Mesendoderm (in vitro differentiated cells): Measurements from ENCODE around the gene SNX32.
A peak's percentile ranks its signal among the peaks of the same experiment; 100 is the strongest.

Experiments used
- DNase-seq: peaks from one replicate; pipeline ENCODE4 v3.0.0; 2013
- H2AK5ac ChIP-seq: 2 replicates; pipeline ENCODE4 v1.6.1; 2013; ENCODE audit warnings: low read length, inconsistent platforms
- H2BK120ac ChIP-seq: 2 replicates; pipeline ENCODE4 v1.6.1; 2013; ENCODE audit warnings: low read depth, mild to moderate bottlenecking, low read length, moderate library complexity, mixed read lengths
- H2BK15ac ChIP-seq: replicated peaks from 2 replicates; pipeline ENCODE4 v1.6.1; 2013; ENCODE audit warnings: low read depth, mild to moderate bottlenecking, moderate library complexity
- H2BK5ac ChIP-seq: 2 replicates; pipeline ENCODE4 v1.6.1; 2013; ENCODE audit warnings: low read length, inconsistent platforms
- H3K18ac ChIP-seq: 2 replicates; pipeline ENCODE4 v1.6.1; 2013; ENCODE audit warnings: mild to moderate bottlenecking, low read length, mixed read lengths
- H3K23ac ChIP-seq: one replicate; pipeline ENCODE4 v1.6.1; 2013; ENCODE audit warnings: low read length
- H3K27ac ChIP-seq: 2 replicates; pipeline ENCODE4 v1.5.1; 2013; ENCODE audit warnings: low read depth, mild to moderate bottlenecking, inconsistent platforms, low read length, moderate library complexity
- H3K27me3 ChIP-seq: 2 replicates; pipeline ENCODE4 v1.6.1; 2013; ENCODE audit warnings: low read length, control low read depth, mild to moderate bottlenecking, inconsistent platforms; ENCODE audit not compliant: insufficient read depth, poor library complexity
- H3K36me3 ChIP-seq: 2 replicates; pipeline ENCODE4 v1.6.1; 2013; ENCODE audit warnings: low read length, inconsistent platforms; ENCODE audit not compliant: control insufficient read depth, insufficient read depth
- H3K4ac ChIP-seq: one replicate; pipeline ENCODE4 v1.6.1; 2013; ENCODE audit warnings: low read depth, mild to moderate bottlenecking, low read length, moderate library complexity
- H3K4me1 ChIP-seq: 2 replicates; pipeline ENCODE4 v1.6.1; 2013; ENCODE audit warnings: low read depth, low read length, inconsistent platforms; ENCODE audit not compliant: control insufficient read depth
- H3K4me2 ChIP-seq: 2 replicates; pipeline ENCODE4 v1.6.1; 2013; ENCODE audit warnings: low read length
- H3K4me3 ChIP-seq: 2 replicates; pipeline ENCODE4 v1.5.1; 2013; ENCODE audit warnings: mild to moderate bottlenecking, low read length
- H3K56ac ChIP-seq: one replicate; pipeline ENCODE4 v1.6.1; 2013; ENCODE audit warnings: low read length
- H3K79me1 ChIP-seq: 2 replicates; pipeline ENCODE4 v1.6.1; 2013; ENCODE audit warnings: low read length, inconsistent platforms
- H3K79me2 ChIP-seq: 2 replicates; pipeline ENCODE4 v1.6.1; 2013; ENCODE audit warnings: mild to moderate bottlenecking, low read length; ENCODE audit not compliant: control insufficient read depth, insufficient read depth
- H3K9ac ChIP-seq: 2 replicates; pipeline ENCODE4 v1.6.1; 2013; ENCODE audit warnings: low read length, inconsistent platforms
- H4K5ac ChIP-seq: one replicate; pipeline ENCODE4 v1.6.1; 2013; ENCODE audit warnings: low read length
- H4K8ac ChIP-seq: one replicate; pipeline ENCODE4 v1.6.1; 2013; ENCODE audit warnings: low read depth, mild to moderate bottlenecking, control low read depth, low read length, moderate library complexity
- WGBS: extraction: QIAGEN DNeasy Blood & Tissue Kit; methylation state at CpG from one replicate; pipeline ENCODE4 v1.1.7; 2013; ENCODE audit warnings: low lambda C conversion rate, missing lambda C conversion rate; ENCODE audit not compliant: insufficient coverage; ENCODE audit errors: extremely low coverage; 5-methylcytosine and 5-hydroxymethylcytosine counted together

Gene SNX32

DNA sequence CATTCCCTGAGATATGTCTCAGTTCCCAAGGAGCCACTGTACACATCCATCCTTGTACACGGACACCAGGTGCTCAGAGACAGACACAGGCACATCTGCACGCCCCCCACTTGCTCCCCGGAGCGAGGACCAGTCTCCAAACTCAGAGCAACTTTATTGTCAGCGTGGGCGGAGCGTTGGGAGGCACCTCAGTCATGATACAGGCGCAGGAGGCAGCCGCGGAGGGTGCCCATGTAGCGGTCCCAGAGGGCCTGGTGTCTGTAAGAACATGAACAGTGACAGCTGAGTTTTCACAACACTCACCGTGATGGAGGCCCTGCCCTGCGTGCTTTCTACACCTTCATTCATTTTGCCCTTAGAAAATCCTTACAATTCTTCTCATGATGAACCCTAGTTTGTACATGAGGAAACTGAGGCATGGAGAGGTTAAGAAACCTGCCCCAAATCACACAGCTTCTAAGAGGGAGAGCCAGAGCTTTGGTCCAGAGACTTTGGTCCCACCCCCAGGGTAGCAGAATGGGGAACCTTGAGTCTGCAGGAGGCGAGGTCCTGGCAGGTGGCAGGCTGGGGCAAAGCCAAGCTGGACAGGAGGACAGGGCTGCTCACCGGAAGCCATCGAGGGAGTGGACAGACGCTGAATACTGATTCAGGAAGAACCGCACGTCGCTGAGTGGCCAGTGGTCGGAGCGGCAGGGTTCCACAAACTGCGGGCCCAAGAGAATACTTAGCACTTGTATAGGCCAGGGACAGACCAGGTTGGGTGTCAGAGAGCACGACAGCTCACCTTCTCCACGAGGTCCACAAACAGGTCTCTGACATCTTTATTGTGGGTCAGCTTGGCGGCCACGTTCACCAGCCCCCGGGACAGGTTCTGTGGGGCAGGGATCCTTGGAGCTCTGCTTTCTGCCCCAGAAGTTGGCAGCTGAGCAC is 50.3 kb downstream of the SNX32 start:
- Histone ChIP-seq H2AK5ac (no peak overlapping the region), H3K18ac (no peak overlapping the region), H3K27ac (no peak overlapping the region), H3K4me2 (no peak overlapping the region), H3K9ac (no peak overlapping the region), H3K27me3 (no peaks in the 10 kb centered on the region), H3K56ac (no peak overlapping the region), H3K4ac (no peak overlapping the region), H3K23ac (no peak overlapping the region), H3K79me1 (peaks cover 9% of the 10 kb centered on the region), H2BK5ac (no peak overlapping the region), H2BK15ac (no peak overlapping the region), H2BK120ac (no peak overlapping the region), H3K4me3 (no peak overlapping the region), H3K79me2 (peaks cover 3% of the 10 kb centered on the region), H4K8ac (no peak overlapping the region), H3K4me1 (peaks cover 4% of the 10 kb centered on the region), H3K36me3 (peaks cover 14% of the 10 kb centered on the region), H4K5ac (no peak overlapping the region)
- no peak for DNase-seq
- no CpG with 5 or more reads among the region's 28 CpGs for WGBS

DNA sequence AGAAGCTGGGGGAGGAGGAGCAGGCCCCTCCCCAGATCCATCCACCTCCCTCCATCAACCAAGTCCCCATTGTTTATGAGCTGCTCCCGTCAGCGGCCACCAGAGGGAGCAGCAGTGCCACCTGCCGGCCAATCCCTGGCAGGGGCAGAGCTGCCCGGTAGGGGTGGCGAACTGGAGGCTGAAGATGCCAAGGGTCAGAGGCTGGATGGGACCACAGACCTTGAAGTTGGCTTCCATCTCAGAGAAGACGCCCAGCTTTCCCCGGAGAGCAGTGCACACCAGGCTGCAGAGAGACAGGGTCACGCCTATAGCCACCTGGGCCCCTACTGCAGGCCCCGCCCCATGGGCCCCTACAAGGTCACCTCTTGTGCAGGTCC is 50.9 kb downstream of the SNX32 start:
- Histone ChIP-seq H3K4me3 (no peak overlapping the region), H3K9ac (no peak overlapping the region), H2AK5ac (no peak overlapping the region), H3K18ac (no peak overlapping the region), H3K4ac (no peak overlapping the region), H4K8ac (no peak overlapping the region), H3K36me3 (peaks cover 14% of the 10 kb centered on the region), H3K4me1 (peaks cover 6% of the 10 kb centered on the region), H3K56ac (no peak overlapping the region), H3K79me1 (peaks cover 9% of the 10 kb centered on the region), H4K5ac (no peak overlapping the region), H2BK15ac (no peak overlapping the region), H3K4me2 (no peak overlapping the region), H3K27ac (no peak overlapping the region), H3K27me3 (no peaks in the 10 kb centered on the region), H2BK5ac (no peak overlapping the region), H2BK120ac (no peak overlapping the region), H3K79me2 (peaks cover 3% of the 10 kb centered on the region), H3K23ac (no peak overlapping the region)
- no CpG with 5 or more reads among the region's 9 CpGs for WGBS
- peak; percentile 83 for DNase-seq

DNA sequence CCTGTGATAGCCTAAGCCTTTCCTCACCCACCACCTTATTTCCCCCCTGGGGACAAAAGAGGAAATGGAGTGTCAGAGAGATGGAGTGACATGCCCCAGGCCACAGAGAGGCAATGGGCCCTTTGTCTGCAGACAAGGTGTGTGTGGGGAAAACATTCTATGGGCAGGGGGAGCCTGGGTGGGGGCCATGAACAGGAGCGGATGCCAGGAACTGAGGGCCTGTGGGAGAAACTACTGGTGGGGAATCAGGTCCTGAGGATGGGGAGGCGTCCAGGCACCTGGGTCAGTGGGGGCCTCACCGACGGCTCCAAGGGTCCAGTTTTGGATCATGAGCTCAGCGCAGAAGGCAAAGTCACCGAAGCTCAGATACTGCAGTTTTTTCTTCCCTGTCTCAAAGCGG is 51.5 kb downstream of the SNX32 start:
- H2BK15ac ChIP-seq, result no peak overlapping the region
- H3K56ac ChIP-seq, result no peak overlapping the region
- H3K36me3 ChIP-seq, result peaks cover 14% of the 10 kb centered on the region
- no peak overlapping the region for H2BK120ac ChIP-seq
- H3K4me3 ChIP-seq, result no peak overlapping the region
- no peak overlapping the region for H4K8ac ChIP-seq
- H3K4ac ChIP-seq, result no peak overlapping the region
- DNase-seq, result no peak
- H2AK5ac ChIP-seq, result no peak overlapping the region
- no peaks in the 10 kb centered on the region for H3K27me3 ChIP-seq
- H3K18ac ChIP-seq, result no peak overlapping the region
- H3K9ac ChIP-seq, result no peak overlapping the region
- H3K4me1 ChIP-seq, result peaks cover 6% of the 10 kb centered on the region
- no CpG with 5 or more reads among the region's 7 CpGs for WGBS
- no peak overlapping the region for H3K4me2 ChIP-seq
- no peak overlapping the region for H3K27ac ChIP-seq
- no peak overlapping the region for H3K23ac ChIP-seq
- no peak overlapping the region for H4K5ac ChIP-seq
- H3K79me1 ChIP-seq, result peaks cover 9% of the 10 kb centered on the region
- no peak overlapping the region for H2BK5ac ChIP-seq
- peaks cover 3% of the 10 kb centered on the region for H3K79me2 ChIP-seq

DNA sequence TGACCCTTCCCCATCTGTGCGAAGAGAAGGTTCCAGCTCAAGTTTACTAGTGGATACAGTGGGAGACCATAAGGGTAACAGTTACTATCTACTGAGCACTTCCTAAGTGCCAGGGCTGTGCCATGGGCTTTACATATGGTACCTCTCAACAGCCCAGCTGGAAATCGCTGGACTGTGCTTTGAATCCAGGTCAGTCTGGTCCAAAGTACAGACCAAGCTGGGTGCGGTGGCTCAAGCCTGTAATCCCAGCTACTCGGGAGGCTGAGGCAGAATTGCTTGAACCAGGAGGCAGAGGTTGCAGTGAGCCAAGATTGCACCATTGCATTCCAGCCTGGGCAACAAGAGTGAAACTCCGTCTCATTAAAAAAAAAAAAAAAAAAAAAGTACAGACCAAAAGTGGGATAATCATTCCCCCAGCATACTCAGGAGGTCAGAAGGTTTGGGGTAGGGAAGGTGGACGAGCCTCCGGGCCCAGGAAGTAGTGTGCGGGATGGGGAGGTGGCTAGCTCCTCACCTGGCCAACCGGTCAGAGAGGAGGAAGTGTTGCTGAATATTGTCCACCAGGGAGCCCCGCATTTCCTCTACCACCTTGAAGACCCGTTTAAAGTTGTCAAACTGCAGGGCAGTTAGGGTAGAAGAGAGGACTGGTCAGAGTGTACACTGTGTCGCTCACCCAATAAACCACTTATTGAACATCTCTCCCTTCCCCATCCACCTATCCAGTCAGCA is 52.2 kb downstream of the SNX32 start:
- H3K4me3 ChIP-seq, result no peak overlapping the region
- H3K27ac ChIP-seq, result no peak overlapping the region
- DNase-seq, result no peak
- H4K8ac ChIP-seq, result no peak overlapping the region
- H3K4me1 ChIP-seq, result peaks cover 6% of the 10 kb centered on the region
- no peak overlapping the region for H3K9ac ChIP-seq
- peaks cover 14% of the 10 kb centered on the region for H3K36me3 ChIP-seq
- no CpG with 5 or more reads among the region's 12 CpGs for WGBS
- H3K27me3 ChIP-seq, result no peaks in the 10 kb centered on the region
- no peak overlapping the region for H2BK120ac ChIP-seq
- H3K79me1 ChIP-seq, result peaks cover 9% of the 10 kb centered on the region
- peaks cover 3% of the 10 kb centered on the region for H3K79me2 ChIP-seq
- peak overlapping the region; percentile 15 for H3K56ac ChIP-seq
- H3K23ac ChIP-seq, result no peak overlapping the region
- no peak overlapping the region for H4K5ac ChIP-seq
- H3K18ac ChIP-seq, result no peak overlapping the region
- H2BK15ac ChIP-seq, result no peak overlapping the region
- no peak overlapping the region for H2BK5ac ChIP-seq
- H3K4ac ChIP-seq, result no peak overlapping the region
- H3K4me2 ChIP-seq, result no peak overlapping the region
- no peak overlapping the region for H2AK5ac ChIP-seq

DNA sequence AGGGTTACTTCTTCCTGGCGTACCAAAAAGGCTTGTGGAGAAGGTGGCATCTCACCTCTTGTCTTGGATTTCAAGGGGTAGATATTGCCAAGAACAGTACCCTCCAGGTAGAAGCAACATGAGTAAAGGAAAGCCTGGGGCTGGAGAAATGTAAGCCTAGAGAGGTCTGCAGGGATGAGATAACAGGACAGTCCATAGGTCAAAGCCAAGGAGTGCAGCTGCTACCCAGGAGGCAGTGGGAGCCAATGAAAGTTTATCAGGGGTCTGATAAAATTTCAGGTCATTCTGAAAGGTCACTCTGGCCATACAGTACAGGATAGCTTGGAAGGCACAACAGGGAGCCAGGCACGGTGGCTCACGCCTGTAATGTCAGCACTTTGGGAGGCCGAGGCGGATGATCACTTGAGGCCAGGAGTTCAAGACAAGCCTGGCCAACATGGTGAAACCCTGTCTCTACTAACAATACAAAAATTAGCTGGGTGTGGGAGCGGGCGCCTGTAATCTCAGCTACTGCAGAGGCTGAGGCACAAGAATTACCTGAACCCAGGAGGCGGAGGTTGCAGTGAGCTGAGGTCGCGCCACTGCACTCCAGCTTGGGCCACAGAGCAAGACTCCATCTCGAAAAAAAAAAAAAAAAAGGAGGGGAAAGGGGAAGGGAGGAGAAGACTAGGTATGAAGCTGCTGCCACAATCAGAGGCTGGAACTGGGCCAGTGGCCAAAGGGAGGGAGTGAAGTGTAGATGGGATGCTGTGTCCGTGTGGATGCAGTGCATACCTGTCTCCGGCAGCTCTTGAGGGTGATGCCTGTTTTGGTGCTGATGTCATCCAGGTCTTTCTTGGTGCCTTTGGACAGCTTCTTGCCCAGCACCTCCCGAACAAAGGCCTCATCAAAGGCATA is 53.3 kb downstream of the SNX32 start:
- peak overlapping the region; percentile 96 for H3K4me2 ChIP-seq
- H3K27ac ChIP-seq, result peak overlapping the region; percentile 4
- H3K18ac ChIP-seq, result no peak overlapping the region
- no CpG with 5 or more reads among the region's 14 CpGs for WGBS
- no peak overlapping the region for H2BK15ac ChIP-seq
- H3K9ac ChIP-seq, result peak overlapping the region; percentile 96
- H3K23ac ChIP-seq, result no peak overlapping the region
- peak overlapping the region; percentile 74 for H2AK5ac ChIP-seq
- no peak overlapping the region for H2BK120ac ChIP-seq
- no peak overlapping the region for H4K8ac ChIP-seq
- H4K5ac ChIP-seq, result no peak overlapping the region
- H3K27me3 ChIP-seq, result no peaks in the 10 kb centered on the region
- no peak for DNase-seq
- no peak overlapping the region for H3K4ac ChIP-seq
- peaks cover 9% of the 10 kb centered on the region for H3K79me1 ChIP-seq
- H3K56ac ChIP-seq, result peak overlapping the region; percentile 97
- peaks cover 6% of the 10 kb centered on the region for H3K4me1 ChIP-seq
- peaks cover 3% of the 10 kb centered on the region for H3K79me2 ChIP-seq
- peaks cover 14% of the 10 kb centered on the region for H3K36me3 ChIP-seq
- H2BK5ac ChIP-seq, result no peak overlapping the region
- peak overlapping the region; percentile 84 for H3K4me3 ChIP-seq
